ENCODE measurements around the gene RAB3D. TPM values are rescaled to one million over a fixed set of nuclear protein-coding genes. Genes with fewer than 3 reads are reported as not detected.

The RAB3D gene
- total and polyA plus RNA-seq, 2 experiments from 2014 or later, result 3.7 to 5.1 TPM

GRCh38 chr19:11374433-11375142, 35.1 kb upstream of the RAB3D start, which contains the start of gene SWSAP1:
Gene SWSAP1, plus strand, starts transcription at chr19:11374666. Its CDS starts 15 bp downstream, at chr19:11374681.
- H3K36me3 ChIP-seq (ENCODE audit: low read depth), result no peaks in the 10 kb centered on the region
- whole genome bisulfite sequencing, 2 experiments (ENCODE audit: low coverage in 1 of 2, low lambda C conversion rate in 2 of 2, missing lambda C conversion rate in 2 of 2), result 1% methylated on average over 44 of the region's 44 CpGs
- in situ Hi-C loops (cut with MboI), result no loop called here
- peak; percentile 99 for DNase-seq
- no peaks in the 10 kb centered on the region for H3K9me2 ChIP-seq (ENCODE audit: insufficient read depth)
- H3K4me1 ChIP-seq (ENCODE audit: insufficient read depth), result peaks cover 30% of the 10 kb centered on the region
- H3K4me2 ChIP-seq (ENCODE audit: unreplicated experiment), result peak within 1 kb of the TSS; percentile 93
- TF ChIP-seq EZH2phosphoT487 (IDR thresholded peaks at IDR 0.05; ENCODE audit: insufficient read depth, low read depth) (no peak), EZH2 (IDR thresholded peaks at IDR 0.05; ENCODE audit: insufficient read depth, poor library complexity, severe bottlenecking) (no peak)
- no peaks in the 10 kb centered on the region for H4K20me1 ChIP-seq (ENCODE audit: insufficient read depth)
- peak within 1 kb of the TSS; percentile 84 for H3K9ac ChIP-seq
- H3K27me3 ChIP-seq (replicated peaks; ENCODE audit: insufficient read depth), result no peaks in the 10 kb centered on the region
- peak within 1 kb of the TSS; percentile 78 for H3K27ac ChIP-seq
- peaks cover 24% of the 10 kb centered on the region for H3F3A ChIP-seq (ENCODE audit: insufficient read depth)
- peak within 1 kb of the TSS; percentile 82 for H3K4me3 ChIP-seq
- H3K9me3 ChIP-seq (ENCODE audit: low read depth), result no peaks in the 10 kb centered on the region
- peak within 1 kb of the TSS; percentile 82 for H2AFZ ChIP-seq
- no peaks in the 10 kb centered on the region for H3K79me2 ChIP-seq (ENCODE audit: insufficient read depth)

- DNase-seq, result peak; percentile 29
- 16 to 20% methylated on average over 11 of the region's 11 CpGs for WGBS, 2 experiments (ENCODE audit: low coverage in 1 of 2, low lambda C conversion rate in 2 of 2, missing lambda C conversion rate in 2 of 2)
- Histone ChIP-seq H3K27ac (peak overlapping the region; percentile 78; the same call in 1 of the 2 replicates), H3K4me1 (ENCODE audit: insufficient read depth) (peaks cover 28% of the 10 kb centered on the region), H3K36me3 (ENCODE audit: low read depth) (no peaks in the 10 kb centered on the region), H3K79me2 (ENCODE audit: insufficient read depth) (no peaks in the 10 kb centered on the region), H3K4me2 (ENCODE audit: unreplicated experiment) (peak overlapping the region; percentile 93), H3K9me3 (ENCODE audit: low read depth) (no peaks in the 10 kb centered on the region), H4K20me1 (ENCODE audit: insufficient read depth) (no peaks in the 10 kb centered on the region), H3K9ac (peak overlapping the region; percentile 84; the same call in 1 of the 2 replicates), H3K27me3 (replicated peaks; ENCODE audit: insufficient read depth) (no peaks in the 10 kb centered on the region), H3F3A (ENCODE audit: insufficient read depth) (peaks cover 20% of the 10 kb centered on the region), H3K9me2 (ENCODE audit: insufficient read depth) (no peaks in the 10 kb centered on the region), H3K4me3 (peak overlapping the region; percentile 82), H2AFZ (peak overlapping the region; percentile 82)
- TF ChIP-seq EZH2 (IDR thresholded peaks at IDR 0.05; ENCODE audit: insufficient read depth, poor library complexity, severe bottlenecking) (no peak), EZH2phosphoT487 (IDR thresholded peaks at IDR 0.05; ENCODE audit: insufficient read depth, low read depth) (no peak)
- in situ Hi-C loops (cut with MboI), result no loop called here
Observed at GRCh38 chr19:11373885-11374432, 34.5 kb upstream of the RAB3D start.

GRCh38 chr19:11373166-11373884, 33.9 kb upstream of the RAB3D start:
- Histone ChIP-seq H2AFZ (peak overlapping the region; percentile 82; the same call in 1 of the 2 replicates), H3K36me3 (ENCODE audit: low read depth) (no peaks in the 10 kb centered on the region), H3K27ac (no peak overlapping the region), H3K4me1 (ENCODE audit: insufficient read depth) (peaks cover 23% of the 10 kb centered on the region), H3K9me3 (ENCODE audit: low read depth) (no peaks in the 10 kb centered on the region), H3K9ac (no peak overlapping the region), H3K4me2 (ENCODE audit: unreplicated experiment) (no peak overlapping the region), H3K79me2 (ENCODE audit: insufficient read depth) (no peaks in the 10 kb centered on the region), H3K27me3 (replicated peaks; ENCODE audit: insufficient read depth) (no peaks in the 10 kb centered on the region), H4K20me1 (ENCODE audit: insufficient read depth) (no peaks in the 10 kb centered on the region), H3K9me2 (ENCODE audit: insufficient read depth) (no peaks in the 10 kb centered on the region), H3F3A (ENCODE audit: insufficient read depth) (peaks cover 15% of the 10 kb centered on the region), H3K4me3 (no peak overlapping the region; the same call in 1 of the 2 replicates)
- DNase-seq, result peak; percentile 42
- TF ChIP-seq EZH2phosphoT487 (IDR thresholded peaks at IDR 0.05; ENCODE audit: insufficient read depth, low read depth), result no peak
- TF ChIP-seq EZH2 (IDR thresholded peaks at IDR 0.05; ENCODE audit: insufficient read depth, poor library complexity, severe bottlenecking), result no peak
- in situ Hi-C loops (cut with MboI), result no loop called here
- 20 to 23% methylated on average over 10 of the region's 10 CpGs for WGBS, 2 experiments (ENCODE audit: low coverage in 1 of 2, low lambda C conversion rate in 2 of 2, missing lambda C conversion rate in 2 of 2)

- DNase-seq, result no peak
- Histone ChIP-seq H3K27ac (no peak overlapping the region), H3K79me2 (ENCODE audit: insufficient read depth) (no peaks in the 10 kb centered on the region), H3K36me3 (ENCODE audit: low read depth) (no peaks in the 10 kb centered on the region), H2AFZ (no peak overlapping the region), H3K4me1 (ENCODE audit: insufficient read depth) (peaks cover 4% of the 10 kb centered on the region; the same call in 1 of the 2 replicates), H3K27me3 (replicated peaks; ENCODE audit: insufficient read depth) (no peaks in the 10 kb centered on the region), H3K9ac (no peak overlapping the region), H3K4me2 (ENCODE audit: unreplicated experiment) (no peak overlapping the region), H3K9me2 (ENCODE audit: insufficient read depth) (no peaks in the 10 kb centered on the region), H3K9me3 (ENCODE audit: low read depth) (no peaks in the 10 kb centered on the region), H4K20me1 (ENCODE audit: insufficient read depth) (no peaks in the 10 kb centered on the region), H3F3A (ENCODE audit: insufficient read depth) (no peaks in the 10 kb centered on the region), H3K4me3 (no peak overlapping the region)
- in situ Hi-C loops (cut with MboI), result no loop called here
- WGBS, 2 experiments (ENCODE audit: low coverage in 1 of 2, low lambda C conversion rate in 2 of 2, missing lambda C conversion rate in 2 of 2), result 93 to 100% methylated on average over 2 of the region's 2 CpGs
- TF ChIP-seq EZH2phosphoT487 (IDR thresholded peaks at IDR 0.05; ENCODE audit: insufficient read depth, low read depth), result no peak
- no peak for TF ChIP-seq EZH2 (IDR thresholded peaks at IDR 0.05; ENCODE audit: insufficient read depth, poor library complexity, severe bottlenecking)
Observed at GRCh38 chr19:11370744-11371143, 31.3 kb upstream of the RAB3D start.
